Testis (tissue), 3 donors: Measurements from ENCODE around the gene SLC22A2. TPM values are rescaled to one million over a fixed set of nuclear protein-coding genes. Genes with fewer than 3 reads are reported as not detected.
A peak's percentile ranks its signal among the peaks of the same experiment; 100 is the strongest.

Source experiments
- DNase-seq: peaks from one replicate; pipeline ENCODE4 v3.0.0-alpha.2; 2019
- H3K27ac ChIP-seq, 2 donors: fragments of 200-600 bp; sonication (generic); one replicate each; pipeline ENCODE4 v1.5.1; 2019
- H3K27me3 ChIP-seq: fragments of 200-600 bp; sonication (generic); one replicate; pipeline ENCODE4 v1.5.1; 2019
- H3K36me3 ChIP-seq: fragments of 200-600 bp; sonication (generic); one replicate; pipeline ENCODE4 v1.5.1; 2017; ENCODE audit warnings: low read depth; ENCODE audit errors: missing control alignments
- H3K4me1 ChIP-seq: fragments of 200-600 bp; sonication (generic); one replicate; pipeline ENCODE4 v1.5.1; 2019
- H3K4me3 ChIP-seq, 2 donors: fragments of 200-600 bp; sonication (generic); one replicate each; pipeline ENCODE4 v1.5.1; 2017 to 2019
- H3K9me3 ChIP-seq: fragments of 200-600 bp; sonication (generic); one replicate; pipeline ENCODE4 v1.5.1; 2017
- CTCF ChIP-seq, 3 experiments: fragments of 450-650 bp in 2 of 3; fragments of 200-600 bp in 1 of 3; sonication (generic) in 1 of 3; IDR thresholded peaks; one replicate each; pipeline ENCODE4 v1.5.1; 2016 to 2019; ENCODE audit warnings: antibody characterized with exemption in 3 of 3, mild to moderate bottlenecking in 2 of 3, moderate library complexity in 1 of 3
- POLR2A ChIP-seq: fragments of 450-650 bp; IDR thresholded peaks from one replicate; pipeline ENCODE4 v1.6.1; 2017; ENCODE audit warnings: antibody characterized with exemption, mild to moderate bottlenecking, moderate library complexity
- WGBS, 2 donors: methylation state at CpG; one replicate each; pipeline ENCODE4 v1.1.5; 2018; 5-methylcytosine and 5-hydroxymethylcytosine counted together
- intact Hi-C: fragments of 100-400 bp; cut with DNase I; formaldehyde crosslinking; loops from one replicate; pipeline ENCODE4 v1.15.1; 2023; ENCODE audit warnings: low total_unique reads
- polyA plus RNA-seq: library from polyadenylated mRNA; stranded (reverse); fragments of 350-450 nt; fragmentation: Illumina TruSeq; extraction: RNeasy Lipid Tissue Mini Kit (QIAGEN cat#74804); gene quantifications from one replicate; pipeline ENCODE4 v1.2.3, GENCODE V29; 2014; ENCODE audit warnings: low read depth, low replicate concordance; ENCODE audit not compliant: insufficient read depth
- total RNA-seq, 2 donors: library from RNA; depleted of rRNA; stranded (reverse); fragments of >200 nt; gene quantifications; one replicate each; pipeline ENCODE4 v1.2.3, GENCODE V29; 2016

The SLC22A2 gene
- total and polyA plus RNA-seq, 3 donors from 2014 or later: 0.24 to 0.99 (median 0.34) TPM

GRCh38 chr6:160264061-160264612 lies 5.5 kb upstream of the SLC22A2 start:
- H3K4me3 ChIP-seq: no peak overlapping the region
- no peak overlapping the region for H3K27ac ChIP-seq
- no peak for TF ChIP-seq POLR2A
- TF ChIP-seq CTCF (IDR thresholded peaks at IDR 0.05): no peak
- H3K36me3 ChIP-seq: no peaks in the 10 kb centered on the region
- 82 to 91% methylated on average over 7 of the region's 7 CpGs for WGBS, 2 donors
- intact Hi-C loops: no loop called here
- H3K27me3 ChIP-seq: no peaks in the 10 kb centered on the region
- DNase-seq: no peak
- H3K4me1 ChIP-seq: peaks cover 3% of the 10 kb centered on the region
- H3K9me3 ChIP-seq: no peaks in the 10 kb centered on the region

- TF ChIP-seq POLR2A: no peak
- no peak for TF ChIP-seq CTCF (IDR thresholded peaks at IDR 0.05)
- H3K4me1 ChIP-seq: peaks cover 3% of the 10 kb centered on the region
- intact Hi-C loops: no loop called here
- no peak overlapping the region for H3K4me3 ChIP-seq
- H3K36me3 ChIP-seq: no peaks in the 10 kb centered on the region
- no peaks in the 10 kb centered on the region for H3K9me3 ChIP-seq
- no peak overlapping the region for H3K27ac ChIP-seq
- 68 to 78% methylated on average over 7 of the region's 7 CpGs for WGBS, 2 donors
- H3K27me3 ChIP-seq: no peaks in the 10 kb centered on the region
- no peak for DNase-seq
These were observed 4.7 kb upstream of the SLC22A2 start for GRCh38 chr6:160263196-160263939.

GRCh38 chr6:160261991-160262680 lies 3.5 kb upstream of the SLC22A2 start:
- Histone ChIP-seq H3K9me3 (no peaks in the 10 kb centered on the region), H3K27ac (no peak overlapping the region), H3K36me3 (no peaks in the 10 kb centered on the region), H3K4me3 (no peak overlapping the region), H3K27me3 (no peaks in the 10 kb centered on the region), H3K4me1 (peaks cover 3% of the 10 kb centered on the region)
- intact Hi-C loops: no loop called here
- 80 to 82% methylated on average over 7 of the region's 7 CpGs for WGBS, 2 donors
- TF ChIP-seq CTCF (IDR thresholded peaks at IDR 0.05) (peak in 2 of 3 experiments; percentile 12 to 31), POLR2A (no peak)
- peak; percentile 28 for DNase-seq

GRCh38 chr6:160260803-160261450 lies 2.3 kb upstream of the SLC22A2 start:
- Histone ChIP-seq H3K27me3 (no peaks in the 10 kb centered on the region), H3K4me3 (no peak overlapping the region), H3K9me3 (no peaks in the 10 kb centered on the region), H3K4me1 (peaks cover 3% of the 10 kb centered on the region), H3K27ac (no peak overlapping the region), H3K36me3 (no peaks in the 10 kb centered on the region)
- WGBS, 2 donors: 74 to 75% methylated on average over 6 of the region's 6 CpGs
- no peak for TF ChIP-seq CTCF (IDR thresholded peaks at IDR 0.05)
- TF ChIP-seq POLR2A: no peak
- no peak for DNase-seq
- intact Hi-C loops: no loop called here
